Left renal cortex interstitium (tissue), 4 donors: ENCODE measurements around the gene ZNF175. TPM values are rescaled to one million over a fixed set of nuclear protein-coding genes. Genes with fewer than 3 reads are reported as not detected.

Source experiments
- DNase-seq, 4 donors: peaks; one replicate each; pipeline ENCODE4 v3.0.0-alpha.2; 2013; ENCODE audit warnings: low read depth in 4 of 4, low spot score in 2 of 4, missing footprints in 1 of 4
- polyA plus RNA-seq, 4 donors: library from polyadenylated mRNA; unstranded; fragments of 120-200 nt; gene quantifications; one replicate each; pipeline ENCODE4 v1.2.1, GENCODE V29; 2013; ENCODE audit not compliant: insufficient read length in 4 of 4

Gene ZNF175
- 10 to 100 TPM; 16.8 to 17.7 (median 17.2) TPM for polyA plus RNA-seq

DNA sequence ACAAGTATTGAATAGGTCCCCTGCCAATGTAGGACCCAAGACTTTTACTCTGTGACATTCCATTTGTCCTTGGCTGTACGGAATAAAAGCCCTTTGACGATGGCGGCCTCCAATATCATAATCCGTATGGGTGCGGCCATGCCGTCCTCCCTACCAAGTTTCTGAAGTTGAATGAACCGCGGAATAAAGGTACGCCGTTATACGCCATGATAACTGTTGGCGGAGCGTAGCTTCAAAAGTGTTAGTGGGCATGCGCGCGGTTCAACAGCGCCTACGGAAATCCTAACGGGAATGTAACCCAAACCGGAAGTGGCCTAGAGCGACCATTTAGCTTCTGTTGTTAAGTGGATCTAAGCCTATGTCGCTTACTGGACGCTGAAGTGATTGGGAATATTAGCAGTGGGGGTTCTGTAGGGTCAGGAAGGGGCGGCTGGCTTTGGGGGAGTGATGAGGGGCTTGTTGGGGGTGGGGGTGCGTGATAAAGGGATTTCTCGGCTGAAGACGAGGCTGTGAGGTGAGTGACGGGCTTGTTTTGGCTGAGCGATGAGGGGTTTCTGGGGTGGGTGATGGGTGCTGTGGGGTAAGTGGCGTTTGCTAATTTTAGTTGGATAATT lies at the start of gene ZNF175:
TSS of gene ZNF175 (plus strand) at position 322 of the 614 bp plus-strand sequence. CDS start 2,047 bp downstream, outside the sequence.
- DNase-seq, result peak; percentile 96 to 97 (median 96)

DNA sequence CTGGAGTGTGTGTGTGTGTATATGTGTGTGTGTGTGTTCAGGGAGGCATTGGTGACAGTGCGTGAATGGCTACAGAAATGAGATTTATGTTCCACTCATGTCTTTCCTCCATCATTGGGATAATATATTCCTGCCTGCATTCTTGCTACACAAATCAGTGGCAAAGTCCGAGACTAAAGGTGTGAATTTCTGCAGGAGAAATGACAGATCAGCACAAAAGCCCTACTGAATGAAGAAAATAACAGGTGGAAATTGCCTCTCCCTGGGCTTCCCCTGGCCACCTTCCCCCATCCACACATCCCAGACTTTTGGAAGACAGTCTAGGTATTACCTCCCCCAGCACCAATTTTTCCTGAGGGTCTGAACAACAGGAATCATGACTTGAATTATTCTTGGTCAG lies 49.7 kb upstream of the ZNF175 start:
- no peak for DNase-seq

DNA sequence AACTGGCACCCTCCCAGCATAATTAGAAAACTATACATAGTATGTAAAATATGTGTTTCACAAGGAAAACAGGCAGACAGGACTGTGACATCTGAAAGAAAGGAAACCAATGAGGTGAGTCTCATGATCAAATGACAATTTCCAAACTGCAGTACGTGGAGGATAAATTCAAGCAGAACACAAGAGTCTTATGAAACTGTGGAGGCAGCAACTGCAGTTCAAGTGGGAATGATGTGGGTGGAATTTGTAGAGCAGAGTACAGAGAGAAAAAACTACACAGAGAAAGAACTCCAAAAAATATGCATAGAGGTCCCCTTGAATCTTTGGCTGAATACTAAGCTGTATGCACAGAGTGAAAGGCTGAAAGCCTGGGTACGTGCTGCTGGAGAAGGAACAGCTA lies 49.3 kb upstream of the ZNF175 start:
- no peak for DNase-seq

DNA sequence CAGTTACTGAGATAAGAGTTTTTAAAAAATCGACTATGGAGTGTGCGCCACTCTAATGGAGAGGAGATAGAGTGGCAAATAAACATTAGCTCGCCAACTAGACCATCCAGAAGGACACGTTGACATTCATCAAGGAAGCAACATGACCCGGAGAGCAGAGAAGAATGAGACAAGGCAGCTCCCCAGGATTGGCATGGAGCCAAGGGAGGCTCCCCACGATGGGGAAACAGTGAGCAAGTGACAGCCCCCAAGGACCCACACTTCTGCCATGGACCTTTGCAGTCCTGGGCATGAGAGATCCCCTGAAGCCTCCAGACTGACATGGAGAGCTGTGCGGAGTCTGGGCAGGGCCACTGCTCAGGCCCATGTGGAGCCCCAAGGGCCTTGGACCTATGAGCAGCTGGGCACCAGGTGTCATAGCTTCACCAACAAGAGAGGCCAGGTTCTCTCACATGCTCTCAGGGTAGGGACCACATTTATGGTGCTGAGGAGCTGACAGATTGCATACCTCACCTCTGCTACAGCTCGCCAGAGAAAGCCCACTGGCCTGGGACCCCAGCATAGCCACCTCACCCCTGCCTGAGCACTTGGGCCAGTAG lies 46.3 kb upstream of the ZNF175 start:
- DNase-seq, result no peak

DNA sequence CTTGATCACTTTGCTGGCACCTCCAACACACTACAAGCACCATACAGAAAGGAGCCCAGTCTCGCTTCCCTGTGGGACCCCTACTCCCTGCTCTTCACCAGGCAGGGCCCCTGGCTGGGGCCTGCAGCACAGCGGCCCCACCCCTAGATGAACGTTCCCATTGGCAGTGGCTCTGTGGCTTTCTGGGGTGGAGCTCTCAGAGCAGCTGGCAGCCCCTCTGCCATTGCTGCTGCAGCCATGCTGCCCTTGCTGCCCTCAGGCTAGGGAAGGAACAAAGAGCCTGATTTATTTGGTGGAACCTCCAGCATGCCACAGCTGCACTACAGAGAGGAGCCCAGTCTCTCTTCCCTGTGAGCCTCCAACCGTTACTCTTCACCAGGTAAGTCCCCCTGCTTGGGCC lies 45.4 kb upstream of the ZNF175 start:
- no peak for DNase-seq

DNA sequence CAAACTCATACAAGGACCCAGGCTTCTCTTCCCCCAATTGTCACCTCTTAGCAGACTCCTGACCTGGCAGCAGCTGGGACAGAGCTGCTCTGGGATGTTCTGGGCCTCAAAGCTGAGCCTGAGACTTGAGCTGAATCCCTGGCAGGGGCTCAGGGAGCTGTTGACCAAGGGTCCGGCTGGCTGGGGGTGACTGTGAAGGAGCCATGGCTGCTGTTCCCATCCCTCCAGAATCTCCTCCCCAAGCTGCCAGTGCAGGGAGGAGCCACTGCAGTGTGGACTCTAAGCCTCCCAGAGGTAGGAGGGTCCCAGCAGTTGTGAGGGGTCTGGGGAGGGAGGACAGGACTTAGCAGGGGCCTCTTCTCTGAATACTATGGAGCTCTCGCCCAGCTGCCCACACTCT lies 41.8 kb upstream of the ZNF175 start:
- DNase-seq, result no peak

DNA sequence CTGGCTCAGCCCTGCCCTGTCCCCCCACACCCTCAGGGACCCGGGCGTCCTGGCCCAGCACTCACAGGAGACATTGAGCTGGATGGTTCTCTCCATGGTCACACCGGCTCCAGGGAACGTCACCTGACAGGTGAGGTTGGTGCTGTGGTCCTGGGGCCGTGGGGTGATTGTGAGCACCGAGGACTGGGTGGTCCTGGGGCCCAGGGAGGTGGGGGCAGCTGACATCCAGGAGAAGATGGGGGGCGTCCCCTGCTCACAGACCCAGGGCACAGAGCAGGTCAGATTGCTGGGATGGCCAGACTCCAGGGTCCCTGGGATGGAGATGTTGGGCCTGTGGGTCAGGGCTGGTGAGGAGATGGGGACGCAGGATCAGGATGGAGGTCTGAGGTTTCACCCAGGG lies 40.5 kb upstream of the ZNF175 start:
- DNase-seq, result no peak

DNA sequence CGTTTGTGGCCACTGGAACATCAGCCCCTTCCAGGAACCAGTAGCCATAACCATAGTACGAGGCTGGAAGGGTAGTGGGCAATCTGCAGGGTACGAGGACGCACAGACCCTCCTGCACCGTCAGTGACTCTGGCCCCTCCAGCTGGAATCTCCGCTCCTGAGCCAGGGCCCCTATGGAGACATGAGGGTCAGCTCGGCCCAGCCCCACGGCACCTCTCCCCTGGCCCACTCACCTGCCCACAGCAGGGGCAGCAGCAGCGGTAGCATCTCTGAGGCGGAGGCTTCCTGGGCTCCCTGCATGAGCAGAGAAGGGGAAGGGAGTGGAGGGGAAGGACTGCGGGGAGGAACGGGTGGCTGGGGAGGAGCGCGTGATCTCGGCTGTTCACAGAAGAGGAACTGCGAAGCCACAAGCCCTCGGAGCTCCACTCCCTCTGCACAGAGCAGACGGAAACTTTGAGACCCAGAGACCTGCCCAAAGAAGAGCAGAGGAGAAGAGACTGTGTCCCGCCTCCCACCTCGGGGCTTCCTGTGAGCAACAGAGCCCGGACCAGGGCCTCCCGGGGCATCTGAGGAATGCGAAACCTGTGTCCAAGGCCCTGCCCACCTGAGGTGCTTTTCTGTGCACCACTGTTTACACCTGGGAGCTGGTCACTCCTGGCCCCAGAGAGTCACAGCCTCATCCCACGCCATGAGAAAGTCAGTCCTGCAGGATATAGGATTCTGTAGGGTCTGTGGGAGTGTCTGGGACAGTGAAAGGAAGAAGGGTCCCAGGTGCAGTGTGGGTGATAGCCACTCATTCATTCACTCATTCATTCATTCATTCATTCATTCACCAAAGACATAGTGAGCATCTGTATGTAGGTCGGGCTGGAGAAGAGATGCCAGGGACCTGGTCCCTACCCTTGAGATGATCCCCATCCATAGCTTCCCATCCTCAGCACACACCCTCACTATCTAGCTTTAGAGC lies 39.5 kb upstream of the ZNF175 start, which contains the start of gene SIGLEC6:
TSS of gene SIGLEC6 (minus strand) at position 322 of the 967 bp plus-strand sequence. CDS start at position 300, 22 bp downstream.
- DNase-seq, result no peak

DNA sequence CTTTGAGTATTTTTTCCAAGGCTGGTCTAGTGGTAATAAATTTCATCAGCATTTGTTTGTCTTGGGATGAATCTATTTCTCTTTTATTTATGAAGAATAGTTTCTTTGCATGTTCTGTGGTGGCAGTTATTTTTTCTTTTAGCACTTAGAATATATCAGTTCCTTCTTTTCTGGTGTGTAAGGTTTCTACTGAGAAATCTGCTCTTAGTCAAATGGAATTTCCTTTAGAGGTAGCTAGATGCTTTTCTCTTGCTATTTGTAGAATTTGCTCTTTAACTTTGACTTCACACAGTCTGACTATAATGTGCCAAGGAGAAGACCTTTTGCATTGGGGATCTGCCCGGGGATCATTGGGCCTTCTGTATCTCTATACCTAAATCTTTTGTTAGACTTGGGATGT lies 35.5 kb upstream of the ZNF175 start:
- no peak for DNase-seq

DNA sequence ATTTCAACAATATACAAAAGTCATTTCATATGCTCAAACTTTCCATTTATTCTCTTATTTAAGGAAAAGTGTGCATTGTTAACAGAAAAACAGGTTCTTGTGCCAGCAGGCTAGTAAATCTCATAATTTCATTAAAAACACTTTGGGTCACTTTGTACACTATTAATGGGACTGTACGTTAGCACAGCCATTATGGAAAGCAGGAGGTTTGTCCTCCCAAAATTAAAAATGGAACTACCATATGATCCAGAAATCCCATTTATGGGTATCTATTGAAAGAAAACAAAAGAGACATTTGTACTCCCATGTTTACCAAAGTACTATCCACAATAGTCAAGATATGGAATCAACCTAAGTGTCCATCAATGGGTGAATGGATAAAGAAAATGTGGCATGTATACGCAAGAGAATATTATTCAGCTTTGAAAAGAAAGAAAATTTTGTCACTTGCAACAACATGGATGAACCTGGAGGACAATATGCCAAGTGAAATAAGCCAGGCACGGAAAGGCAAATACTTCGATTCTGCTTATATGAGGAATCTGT lies 31.2 kb upstream of the ZNF175 start:
- no peak for DNase-seq

DNA sequence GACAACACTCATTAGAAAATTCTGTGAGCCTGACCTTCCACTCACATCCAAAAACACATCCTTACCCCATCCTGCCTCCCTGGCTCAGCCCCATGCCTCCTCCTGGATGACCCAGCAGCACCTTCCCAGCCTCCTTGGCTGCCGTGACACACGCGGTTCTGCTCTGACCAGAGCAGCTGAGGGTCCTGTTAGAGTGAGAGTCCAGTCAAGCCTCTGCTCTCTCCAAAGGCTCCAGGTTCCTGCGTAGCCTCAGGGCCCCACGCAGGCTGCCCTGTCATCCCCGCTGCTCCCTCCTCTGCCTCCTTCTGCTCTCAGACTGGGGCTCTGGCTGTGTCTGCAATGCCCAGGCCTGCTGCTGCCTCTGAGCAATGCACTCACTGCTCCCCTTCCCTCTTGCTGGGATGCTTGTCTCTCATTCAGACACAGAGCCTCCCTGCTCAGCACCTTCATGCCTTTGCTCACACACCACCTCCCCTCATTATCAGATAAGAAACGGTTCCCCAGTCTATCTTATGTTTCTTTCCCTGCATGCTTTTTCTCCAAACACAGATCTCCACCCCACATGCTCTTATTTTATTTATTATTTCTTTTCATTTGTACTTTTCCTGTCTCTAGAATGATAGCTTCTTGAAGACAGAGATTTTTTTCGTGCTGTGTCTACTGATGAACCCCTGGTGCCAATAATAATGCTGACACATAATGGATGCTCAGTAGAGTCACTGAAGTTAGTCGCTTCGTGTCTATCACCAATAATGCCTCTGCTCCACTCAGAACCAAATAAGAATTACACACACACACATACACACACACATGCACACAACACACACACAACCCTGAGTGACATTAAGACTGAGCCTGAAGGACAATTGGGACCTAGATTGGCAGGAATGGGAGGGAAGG lies 29.4 kb upstream of the ZNF175 start:
- no peak for DNase-seq

DNA sequence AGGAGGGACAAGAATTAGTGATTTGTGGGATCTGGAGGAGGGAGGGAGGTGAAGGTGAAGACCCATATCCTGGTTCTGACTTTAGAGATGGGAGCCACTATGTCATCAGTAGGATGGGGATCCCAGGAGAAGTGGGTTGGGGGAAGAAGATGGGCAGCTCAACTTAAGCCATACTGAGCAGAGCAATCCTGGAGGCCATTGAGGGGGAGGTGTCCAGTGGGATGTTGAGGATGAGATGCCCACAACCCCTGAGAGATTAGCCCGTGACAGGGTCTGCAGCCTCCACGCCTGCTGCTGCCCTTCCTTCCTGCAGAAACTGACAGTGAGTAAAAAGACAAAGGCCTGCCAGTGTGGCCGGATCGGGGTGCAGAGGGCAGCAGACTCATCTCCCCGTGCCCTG lies 28.4 kb upstream of the ZNF175 start:
- DNase-seq, result no peak

DNA sequence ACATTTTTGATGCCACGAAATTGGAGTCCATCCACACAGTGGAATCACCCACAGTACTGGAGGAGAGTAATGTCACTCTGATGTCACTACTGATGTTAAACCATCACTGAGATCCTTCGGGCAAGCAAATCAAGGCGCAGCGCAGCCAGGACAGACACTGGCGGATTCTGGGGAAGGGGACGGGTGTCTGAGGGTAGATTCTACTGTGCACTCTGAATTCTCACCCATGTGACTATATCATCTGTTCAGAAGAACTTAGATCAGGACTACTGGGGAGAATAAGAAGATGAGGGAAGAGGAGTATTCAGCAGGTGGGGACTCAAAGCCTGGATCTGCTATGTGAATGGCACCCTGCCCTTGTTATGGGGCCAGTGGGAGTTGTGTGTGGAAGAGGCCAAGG lies 27.0 kb upstream of the ZNF175 start:
- no peak for DNase-seq

DNA sequence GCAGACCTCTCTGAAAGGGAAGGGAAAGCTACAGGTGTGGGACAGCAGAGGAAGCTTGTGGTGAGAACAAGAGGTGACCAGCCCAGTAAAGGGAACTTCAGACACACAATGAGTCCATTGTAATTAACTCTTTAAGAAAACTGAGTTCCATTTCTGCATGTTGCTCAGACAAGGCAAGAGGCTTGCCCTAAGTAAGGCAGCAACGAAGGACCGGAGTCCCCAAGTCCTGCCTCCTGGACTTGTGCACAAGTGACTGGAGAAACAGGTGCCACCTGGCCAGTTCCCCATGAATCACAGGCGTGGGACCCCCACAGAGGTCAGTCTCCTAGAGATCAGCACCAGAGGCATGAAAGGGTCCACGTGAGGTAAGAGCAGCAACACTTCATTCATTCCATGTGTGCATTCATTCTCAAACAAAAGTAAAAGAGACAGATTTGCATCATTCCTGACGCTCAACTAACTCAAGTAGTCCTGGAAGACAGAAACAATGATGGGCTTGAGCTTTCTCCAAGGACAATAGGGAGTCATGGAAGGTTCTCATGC lies 24.9 kb upstream of the ZNF175 start:
- DNase-seq, result no peak

DNA sequence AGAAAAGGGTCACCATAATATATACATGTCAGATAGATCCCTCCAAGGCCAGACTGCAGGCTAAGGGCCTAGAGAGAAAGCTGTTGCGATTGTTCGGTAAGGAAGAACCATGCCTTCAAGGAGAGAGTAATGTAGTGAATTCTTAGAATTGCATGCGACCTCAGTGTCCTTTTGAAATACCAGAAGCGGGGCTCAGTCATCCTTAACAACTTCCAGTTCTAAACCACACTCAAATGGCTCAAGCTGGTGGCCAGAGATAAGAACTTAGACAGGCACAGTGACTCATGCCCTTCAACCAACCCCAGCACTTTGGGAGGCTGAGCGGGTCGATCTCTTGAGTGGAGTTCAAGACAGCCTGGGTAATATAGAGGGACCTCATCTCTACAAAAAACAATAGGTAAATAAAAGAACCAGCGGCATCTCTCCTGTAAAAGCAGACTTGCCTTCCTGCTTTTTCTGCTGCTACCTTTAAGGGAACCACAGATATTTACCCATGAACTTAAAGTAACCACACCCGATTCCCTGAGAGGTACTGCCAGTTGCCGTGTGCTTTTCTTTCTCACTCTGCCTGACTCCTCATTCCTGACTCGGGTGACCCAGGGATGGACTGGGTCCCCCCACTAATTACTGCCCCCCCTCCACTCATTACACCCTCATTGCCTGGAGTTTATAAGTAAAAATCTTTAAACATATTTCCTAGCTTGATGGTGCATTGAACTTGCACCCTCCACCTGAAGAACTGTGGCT lies 24.3 kb upstream of the ZNF175 start:
- DNase-seq, result no peak

DNA sequence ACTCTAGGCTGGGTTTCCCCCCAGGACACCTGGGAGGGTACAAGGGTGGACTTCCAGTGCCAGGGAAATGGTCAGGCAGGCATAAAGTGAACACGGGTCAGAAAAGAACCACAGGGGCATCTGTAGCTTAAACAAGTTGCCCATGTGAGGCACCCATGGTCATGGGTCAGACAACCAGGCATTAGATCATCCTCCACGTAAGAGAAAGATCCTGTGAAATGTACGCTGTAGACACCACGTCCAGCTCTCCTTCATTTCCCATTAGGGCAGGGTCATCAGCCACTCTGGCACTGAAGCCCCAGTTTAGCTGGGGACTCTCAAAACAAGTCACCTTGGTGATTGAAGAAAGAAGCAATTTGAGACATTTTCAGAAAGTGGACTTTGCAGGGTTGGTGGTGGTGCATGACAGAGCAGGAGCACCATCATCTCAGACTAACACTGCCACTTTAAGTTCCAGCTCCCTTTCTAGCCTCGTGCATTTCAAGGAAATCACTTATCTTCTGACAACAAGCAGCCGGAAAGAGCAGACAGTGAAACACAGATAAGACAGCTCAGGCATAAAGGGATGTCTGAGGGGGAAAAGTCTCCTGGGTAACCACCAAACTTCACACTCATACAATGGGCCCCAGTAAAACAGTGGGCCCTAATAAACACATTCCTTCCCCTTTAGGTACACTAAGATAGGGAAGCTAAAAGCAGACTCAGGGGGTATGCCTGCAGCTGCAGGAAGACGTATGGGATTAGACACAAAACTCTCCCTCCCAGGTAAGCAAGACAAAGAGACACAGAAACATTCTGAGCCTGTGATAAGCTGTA lies 23.5 kb upstream of the ZNF175 start:
- no peak for DNase-seq

DNA sequence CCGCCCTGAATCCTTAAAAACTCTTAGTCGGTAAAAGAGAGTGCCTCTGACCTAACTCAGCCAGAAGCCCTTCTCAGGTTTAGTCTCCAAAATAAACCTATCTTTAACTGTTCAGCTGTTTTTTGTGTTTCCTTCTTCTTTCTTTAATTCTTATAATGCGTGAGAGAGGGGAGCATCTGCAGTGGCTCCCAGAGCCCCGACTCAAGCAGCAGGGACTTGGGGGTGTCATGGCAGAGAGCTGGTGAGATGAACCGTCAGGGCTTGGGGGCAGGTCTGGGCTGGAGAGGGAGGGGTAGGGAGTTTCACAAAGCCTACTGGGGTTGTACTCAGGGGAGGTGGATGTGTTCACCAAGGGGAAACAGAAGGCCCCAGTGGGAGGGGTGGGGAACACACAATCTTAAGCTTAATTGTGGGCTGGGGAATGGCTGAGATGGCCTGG lies 22.9 kb upstream of the ZNF175 start:
- no peak for DNase-seq

DNA sequence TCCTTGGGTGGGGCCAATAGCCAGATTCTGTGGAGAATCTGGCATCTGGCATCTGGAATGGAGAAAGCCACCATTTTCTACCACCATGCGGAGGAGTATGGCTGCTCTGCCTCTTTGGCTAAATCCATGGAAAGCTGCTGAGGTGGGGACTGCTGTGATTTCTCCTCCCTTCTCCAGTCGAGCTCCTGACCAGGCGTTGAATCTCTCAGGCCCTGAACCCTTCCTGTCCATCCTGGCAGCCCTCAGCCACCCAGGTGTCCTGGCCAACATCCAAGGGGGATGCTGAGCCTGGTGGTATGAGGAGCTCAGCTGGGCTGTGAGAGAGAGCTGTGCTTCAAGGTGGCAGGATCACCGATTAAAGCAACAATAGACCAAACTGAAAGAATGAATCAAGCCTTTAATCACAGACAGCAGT lies 22.2 kb upstream of the ZNF175 start:
- DNase-seq, result no peak
